A549 (cell line): Measurements from ENCODE around the gene PRKCSH. TPM values are rescaled to one million over a fixed set of nuclear protein-coding genes. Genes with fewer than 3 reads are reported as not detected.

Source experiments
- ATAC-seq, 2 experiments: fragments of 200-7000 bp in 1 of 2; fragments of >200 bp in 1 of 2; cut with Nextera tagmentation in 1 of 2; cut with Tn5 transposase in 1 of 2; 3 replicates each; pipeline versions ENCODE4 v1.8.0 to v1.9.1; 2018 to 2020; ENCODE audit warnings: mild to moderate bottlenecking in 1 of 2, moderate library complexity in 1 of 2
- CTCF ChIA-PET: fragments of 300-600 bp; sonication (Branson Sonifier 250); formaldehyde crosslinking; extraction: SDS; loops from one replicate; lab custom pipeline; 2021; ENCODE audit warnings: antibody characterized with exemption, inconsistent platforms; lab: Yijun Ruan, JAX
- POLR2A ChIA-PET: fragments of 350-600 bp; formaldehyde crosslinking; extraction: SDS; loops from one replicate; lab custom pipeline; 2021; ENCODE audit warnings: antibody characterized with exemption, inconsistent platforms; lab: Yijun Ruan, JAX
- DNase-seq, 2 experiments: peaks; one replicate each; pipeline versions ENCODE4 v3.0.0 to v3.0.0-alpha.2; 2011 to 2016; ENCODE audit warnings: low read depth in 1 of 2, low spot score in 1 of 2
- FAIRE-seq: peaks from 2 replicates; lab custom pipeline; 2011; peaks lifted over from hg19 to GRCh38; lab: Jason Lieb, UNC
- H3K27ac ChIP-seq, 2 experiments: fragments of >200 bp; sonication (Bioruptor Twin); formaldehyde crosslinking; 3 replicates each; pipeline ENCODE4 v1.5.1; 2016 to 2017
- H3K4me1 ChIP-seq: fragments of >200 bp; sonication (Bioruptor Twin); formaldehyde crosslinking; 3 replicates; pipeline ENCODE4 v1.6.1; 2016
- H3K4me2 ChIP-seq: fragments of >200 bp; sonication (Bioruptor Twin); formaldehyde crosslinking; 3 replicates; pipeline ENCODE4 v1.6.1; 2016
- H3K4me3 ChIP-seq: fragments of >200 bp; sonication (Bioruptor Twin); formaldehyde crosslinking; 3 replicates; pipeline ENCODE4 v1.5.1; 2016
- H3K9me3 ChIP-seq: fragments of >200 bp; sonication (Bioruptor Twin); formaldehyde crosslinking; 3 replicates; pipeline ENCODE4 v1.6.1; 2016
- CBX8 ChIP-seq: fragments of 200-600 bp; sonication (generic); IDR thresholded peaks from 2 replicates; pipeline ENCODE4 v1.6.1; 2016
- CEBPB ChIP-seq, 2 experiments: fragments of >200 bp in 1 of 2; sonication (Bioruptor Twin) in 1 of 2; formaldehyde crosslinking in 1 of 2; IDR thresholded peaks; 2 replicates each; pipeline ENCODE4 v1.6.1; 2012 to 2016
- EHMT2 ChIP-seq: fragments of 200-600 bp; sonication (generic); IDR thresholded peaks from 2 replicates; pipeline ENCODE4 v1.6.1; 2016; ENCODE audit warnings: antibody characterized with exemption, low read depth, mild to moderate bottlenecking, moderate library complexity
- EP300 ChIP-seq, 2 experiments: fragments of >200 bp; sonication (Bioruptor Twin); formaldehyde crosslinking; IDR thresholded peaks; 2 replicates in 1 of 2; 3 replicates in 1 of 2; pipeline ENCODE4 v1.6.1; 2016 to 2017
- GATA3 ChIP-seq: IDR thresholded peaks from 2 replicates; pipeline ENCODE4 v1.6.1; 2012; ENCODE audit warnings: borderline replicate concordance
- HEYL ChIP-seq: fragments of 250-450 bp; sonication (Bioruptor Pico); IDR thresholded peaks from 2 replicates; pipeline ENCODE4 v1.8.0; 2021; ENCODE audit warnings: mild to moderate bottlenecking, moderate library complexity
- KDM5A ChIP-seq: fragments of 200-600 bp; sonication (generic); IDR thresholded peaks from 2 replicates; pipeline ENCODE4 v1.6.1; 2016; ENCODE audit warnings: antibody characterized with exemption, mild to moderate bottlenecking
- MAFK ChIP-seq: fragments of 450-650 bp; IDR thresholded peaks from 2 replicates; pipeline ENCODE4 v1.6.1; 2014; ENCODE audit not compliant: partially characterized antibody
- MAZ ChIP-seq: fragments of 150-350 bp; IDR thresholded peaks from 2 replicates; pipeline ENCODE4 v1.6.1; 2014; ENCODE audit warnings: antibody characterized with exemption, low read depth, low read length, borderline replicate concordance
- MYC ChIP-seq: IDR thresholded peaks from 2 replicates; pipeline ENCODE4 v1.6.1; 2012; ENCODE audit warnings: mild to moderate bottlenecking, inconsistent platforms, low read length, improper control_type of control experiment, borderline replicate concordance
- NPAS2 ChIP-seq: fragments of 250-450 bp; sonication (Bioruptor Pico); IDR thresholded peaks from 2 replicates; pipeline ENCODE4 v1.8.0; 2022; ENCODE audit warnings: mild to moderate bottlenecking, moderate library complexity, borderline replicate concordance
- PHF8 ChIP-seq: fragments of 200-600 bp; sonication (generic); IDR thresholded peaks from 2 replicates; pipeline ENCODE4 v1.6.1; 2016; ENCODE audit warnings: low read depth, mild to moderate bottlenecking, antibody characterized with exemption, moderate library complexity, borderline replicate concordance
- RAD21 ChIP-seq, 2 experiments: fragments of >200 bp in 1 of 2; sonication (Bioruptor Twin) in 1 of 2; formaldehyde crosslinking in 1 of 2; IDR thresholded peaks in 1 of 2; conservative IDR thresholded peaks in 1 of 2; 2 replicates in 1 of 2; 3 replicates in 1 of 2; pipeline ENCODE4 v1.6.1; 2012 to 2018; ENCODE audit warnings: inconsistent platforms in 1 of 2
- RNF2 ChIP-seq: fragments of 200-600 bp; sonication (generic); IDR thresholded peaks from 2 replicates; pipeline ENCODE4 v1.6.1; 2016; ENCODE audit warnings: low read depth, mild to moderate bottlenecking, antibody characterized with exemption, moderate library complexity, borderline replicate concordance
- SREBF2 ChIP-seq: fragments of 450-650 bp; IDR thresholded peaks from 2 replicates; pipeline ENCODE4 v1.6.1; 2014; ENCODE audit warnings: mild to moderate bottlenecking, moderate library complexity
- ZC3H11A ChIP-seq: fragments of 450-650 bp; IDR thresholded peaks from 2 replicates; pipeline ENCODE4 v1.6.1; 2014; ENCODE audit warnings: antibody characterized with exemption, mild to moderate bottlenecking
- ZNF302 ChIP-seq: fragments of 250-450 bp; sonication (Bioruptor Pico); IDR thresholded peaks from 2 replicates; pipeline ENCODE4 v1.9.0; 2021; ENCODE audit warnings: inconsistent platforms, mild to moderate bottlenecking, moderate library complexity
- WGBS: methylation state at CpG from one replicate; pipeline ENCODE4 v1.1.6; 2017; ENCODE audit errors: missing lambda C conversion rate; 5-methylcytosine and 5-hydroxymethylcytosine counted together
- polyA plus RNA-seq, 4 experiments: library from polyadenylated mRNA; depleted of rRNA in 3 of 4; stranded (reverse); fragments of >200 nt; fragmentation: RNase III in 1 of 4; extraction: RNeasy Plus Mini Kit Qiagen cat#74134 plus additional on column Dnase treatment in 1 of 4; gene quantifications; 2 replicates in 3 of 4; 3 replicates in 1 of 4; pipeline ENCODE4 v1.2.3, GENCODE V29; 2011 to 2017
- TF ChIP-seq, protein P1 (sequence below): IDR thresholded peaks from 2 replicates; pipeline ENCODE4 v1.6.1; 2012
- TF ChIP-seq, protein P2 (sequence below): fragments of 150-350 bp; IDR thresholded peaks from 2 replicates; pipeline ENCODE4 v1.6.1; 2014; ENCODE audit warnings: low read depth, mild to moderate bottlenecking, low read length
- TF ChIP-seq, protein P3 (sequence below): fragments of >200 bp; sonication (Bioruptor Twin); formaldehyde crosslinking; IDR thresholded peaks from 3 replicates; pipeline ENCODE4 v1.5.1; 2016
- TF ChIP-seq, protein P4 (sequence below): IDR thresholded peaks from 2 replicates; pipeline ENCODE4 v1.6.1; 2012
- TF ChIP-seq, protein P5 (sequence below): fragments of >200 bp; sonication (Bioruptor Twin); formaldehyde crosslinking; IDR thresholded peaks from 3 replicates; pipeline ENCODE4 v1.6.1; 2016
- TF ChIP-seq, protein P6 (sequence below): fragments of 200-600 bp; sonication (generic); IDR thresholded peaks from 2 replicates; pipeline ENCODE4 v1.6.1; 2016; ENCODE audit warnings: antibody characterized with exemption, mild to moderate bottlenecking, moderate library complexity

The PRKCSH gene
- polyA plus RNA-seq, 2 of the 4 experiments (the other 2 are of a cell fraction), result 75.0 to 215 TPM

DNA sequence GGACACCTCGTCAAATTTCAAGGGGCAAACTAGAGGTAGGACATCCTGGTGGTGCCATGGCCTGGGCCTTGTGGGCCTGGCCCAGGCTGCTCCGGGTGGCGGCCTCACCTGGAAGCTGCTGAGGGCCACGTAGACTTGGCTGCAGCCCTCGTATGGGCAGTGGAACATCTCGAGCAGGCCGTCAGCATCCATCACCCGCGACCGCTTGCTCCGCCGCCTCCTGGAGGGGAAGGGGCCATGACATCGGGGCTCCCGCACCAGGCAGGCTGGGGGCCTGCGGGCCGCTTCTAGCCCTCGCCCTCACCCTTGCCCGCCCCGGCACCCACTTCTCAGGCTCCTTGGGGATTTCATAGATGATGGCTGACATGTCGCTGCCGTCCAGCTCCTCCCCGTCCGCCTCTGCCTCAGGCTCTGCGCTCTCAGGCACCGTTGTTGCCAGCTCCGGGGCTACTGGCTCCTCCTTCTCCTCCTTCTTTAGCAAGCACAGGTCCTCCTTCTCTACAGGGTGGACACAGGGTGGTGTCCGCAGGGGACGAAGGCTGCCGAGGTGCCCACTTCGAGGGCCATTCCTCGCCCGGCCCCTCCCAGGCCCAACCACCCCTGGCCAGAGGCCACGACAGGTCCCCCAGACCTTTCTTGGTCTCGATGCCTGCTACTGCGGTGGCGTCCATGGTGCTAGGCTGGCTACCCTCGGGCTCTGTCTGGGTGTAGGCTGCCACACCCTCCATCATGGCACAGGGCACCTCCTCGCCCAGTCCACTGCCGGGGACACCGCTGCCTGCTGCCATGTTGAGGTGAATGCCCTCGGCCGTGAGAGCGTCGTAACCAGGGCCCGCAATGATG lies 51.4 kb downstream of the PRKCSH start:
- FAIRE-seq (no peak), ATAC-seq (no peak), DNase-seq (no peak)
- no peak overlapping the region for H3K4me2 ChIP-seq
- 94% methylated on average over 22 of the region's 45 CpGs for WGBS
- ChIA-PET CTCF (interaction anchor here (4.1 kb wide), 1 partner anchor 9 kb away, joined by 16 read pairs; no protein-coding TSS in a partner anchor), POLR2A (no interaction called here)
- H3K4me1 ChIP-seq, result 0 out of 3 replicates have a peak, but pooled peaks cover 3% of the 10 kb centered on the region
- no peak overlapping the region for H3K27ac ChIP-seq
- H3K9me3 ChIP-seq, result no peaks in the 10 kb centered on the region
- TF ChIP-seq RAD21 (conservative IDR thresholded peaks at IDR 0.05 in 1 of 2, IDR thresholded peaks at IDR 0.05 in 1 of 2) (no peak), SREBF2 (no peak), CEBPB (IDR thresholded peaks at IDR 0.05) (no peak), ZC3H11A (no peak), KDM5A (no peak), RNF2 (no peak), GATA3 (no peak), HEYL (CRISPR knock-in tag) (no peak), CBX8 (no peak), MAFK (no peak), EP300 (IDR thresholded peaks at IDR 0.05) (no peak)
- TF ChIP-seq, protein P1, sequence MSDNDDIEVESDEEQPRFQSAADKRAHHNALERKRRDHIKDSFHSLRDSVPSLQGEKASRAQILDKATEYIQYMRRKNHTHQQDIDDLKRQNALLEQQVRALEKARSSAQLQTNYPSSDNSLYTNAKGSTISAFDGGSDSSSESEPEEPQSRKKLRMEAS, result no peak
- TF ChIP-seq, protein P2, sequence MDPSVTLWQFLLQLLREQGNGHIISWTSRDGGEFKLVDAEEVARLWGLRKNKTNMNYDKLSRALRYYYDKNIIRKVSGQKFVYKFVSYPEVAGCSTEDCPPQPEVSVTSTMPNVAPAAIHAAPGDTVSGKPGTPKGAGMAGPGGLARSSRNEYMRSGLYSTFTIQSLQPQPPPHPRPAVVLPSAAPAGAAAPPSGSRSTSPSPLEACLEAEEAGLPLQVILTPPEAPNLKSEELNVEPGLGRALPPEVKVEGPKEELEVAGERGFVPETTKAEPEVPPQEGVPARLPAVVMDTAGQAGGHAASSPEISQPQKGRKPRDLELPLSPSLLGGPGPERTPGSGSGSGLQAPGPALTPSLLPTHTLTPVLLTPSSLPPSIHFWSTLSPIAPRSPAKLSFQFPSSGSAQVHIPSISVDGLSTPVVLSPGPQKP, result no peak
- TF ChIP-seq, protein P3, sequence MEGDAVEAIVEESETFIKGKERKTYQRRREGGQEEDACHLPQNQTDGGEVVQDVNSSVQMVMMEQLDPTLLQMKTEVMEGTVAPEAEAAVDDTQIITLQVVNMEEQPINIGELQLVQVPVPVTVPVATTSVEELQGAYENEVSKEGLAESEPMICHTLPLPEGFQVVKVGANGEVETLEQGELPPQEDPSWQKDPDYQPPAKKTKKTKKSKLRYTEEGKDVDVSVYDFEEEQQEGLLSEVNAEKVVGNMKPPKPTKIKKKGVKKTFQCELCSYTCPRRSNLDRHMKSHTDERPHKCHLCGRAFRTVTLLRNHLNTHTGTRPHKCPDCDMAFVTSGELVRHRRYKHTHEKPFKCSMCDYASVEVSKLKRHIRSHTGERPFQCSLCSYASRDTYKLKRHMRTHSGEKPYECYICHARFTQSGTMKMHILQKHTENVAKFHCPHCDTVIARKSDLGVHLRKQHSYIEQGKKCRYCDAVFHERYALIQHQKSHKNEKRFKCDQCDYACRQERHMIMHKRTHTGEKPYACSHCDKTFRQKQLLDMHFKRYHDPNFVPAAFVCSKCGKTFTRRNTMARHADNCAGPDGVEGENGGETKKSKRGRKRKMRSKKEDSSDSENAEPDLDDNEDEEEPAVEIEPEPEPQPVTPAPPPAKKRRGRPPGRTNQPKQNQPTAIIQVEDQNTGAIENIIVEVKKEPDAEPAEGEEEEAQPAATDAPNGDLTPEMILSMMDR, result no peak
- TF ChIP-seq, protein P4, sequence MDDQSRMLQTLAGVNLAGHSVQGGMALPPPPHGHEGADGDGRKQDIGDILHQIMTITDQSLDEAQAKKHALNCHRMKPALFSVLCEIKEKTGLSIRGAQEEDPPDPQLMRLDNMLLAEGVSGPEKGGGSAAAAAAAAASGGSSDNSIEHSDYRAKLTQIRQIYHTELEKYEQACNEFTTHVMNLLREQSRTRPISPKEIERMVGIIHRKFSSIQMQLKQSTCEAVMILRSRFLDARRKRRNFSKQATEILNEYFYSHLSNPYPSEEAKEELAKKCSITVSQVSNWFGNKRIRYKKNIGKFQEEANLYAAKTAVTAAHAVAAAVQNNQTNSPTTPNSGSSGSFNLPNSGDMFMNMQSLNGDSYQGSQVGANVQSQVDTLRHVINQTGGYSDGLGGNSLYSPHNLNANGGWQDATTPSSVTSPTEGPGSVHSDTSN, result no peak
- TF ChIP-seq, protein P5, sequence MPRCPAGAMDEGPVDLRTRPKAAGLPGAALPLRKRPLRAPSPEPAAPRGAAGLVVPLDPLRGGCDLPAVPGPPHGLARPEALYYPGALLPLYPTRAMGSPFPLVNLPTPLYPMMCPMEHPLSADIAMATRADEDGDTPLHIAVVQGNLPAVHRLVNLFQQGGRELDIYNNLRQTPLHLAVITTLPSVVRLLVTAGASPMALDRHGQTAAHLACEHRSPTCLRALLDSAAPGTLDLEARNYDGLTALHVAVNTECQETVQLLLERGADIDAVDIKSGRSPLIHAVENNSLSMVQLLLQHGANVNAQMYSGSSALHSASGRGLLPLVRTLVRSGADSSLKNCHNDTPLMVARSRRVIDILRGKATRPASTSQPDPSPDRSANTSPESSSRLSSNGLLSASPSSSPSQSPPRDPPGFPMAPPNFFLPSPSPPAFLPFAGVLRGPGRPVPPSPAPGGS, result no peak
- no peak overlapping the region for H3K4me3 ChIP-seq

DNA sequence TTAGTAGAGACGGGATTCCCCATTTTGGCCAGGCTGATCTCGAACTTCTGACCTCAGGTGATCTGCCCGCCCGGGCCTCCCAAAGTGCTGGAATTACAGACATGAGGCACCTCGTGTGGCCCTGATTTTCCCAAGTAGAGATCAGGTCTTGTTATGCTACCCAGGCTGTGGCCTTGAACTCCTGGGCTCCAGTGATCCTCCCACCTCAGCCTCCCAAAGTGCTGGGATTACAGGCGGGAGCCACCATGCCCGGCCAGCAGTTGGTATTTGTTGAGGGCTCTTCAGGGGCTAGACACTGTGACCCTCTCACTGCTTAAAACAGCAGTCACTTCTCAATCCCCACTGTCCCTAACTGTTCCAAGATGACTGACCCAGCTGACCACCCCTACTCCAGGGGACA lies 53.9 kb downstream of the PRKCSH start:
- no peak for FAIRE-seq
- CTCF ChIA-PET, result interaction anchor here (0.6 to 2.3 kb wide), 2 partner anchors 7 to 82 kb away, joined by 3 to 14 read pairs; no protein-coding TSS in a partner anchor
- Histone ChIP-seq H3K4me1 (no peaks in the 10 kb centered on the region), H3K27ac (no peak overlapping the region), H3K4me3 (no peak overlapping the region)
- no peak for ATAC-seq
- POLR2A ChIA-PET, result no interaction called here
- 91% methylated on average over 7 of the region's 7 CpGs for WGBS
- DNase-seq, result no peak
- TF ChIP-seq ZNF302 (CRISPR knock-in tag) (no peak), MYC (no peak), EHMT2 (no peak), RAD21 (conservative IDR thresholded peaks at IDR 0.05 in 1 of 2, IDR thresholded peaks at IDR 0.05 in 1 of 2) (no peak), CEBPB (IDR thresholded peaks at IDR 0.05) (no peak), SREBF2 (no peak), PHF8 (no peak), MAZ (no peak), ZC3H11A (no peak), NPAS2 (CRISPR knock-in tag) (no peak)
- TF ChIP-seq, protein P6, sequence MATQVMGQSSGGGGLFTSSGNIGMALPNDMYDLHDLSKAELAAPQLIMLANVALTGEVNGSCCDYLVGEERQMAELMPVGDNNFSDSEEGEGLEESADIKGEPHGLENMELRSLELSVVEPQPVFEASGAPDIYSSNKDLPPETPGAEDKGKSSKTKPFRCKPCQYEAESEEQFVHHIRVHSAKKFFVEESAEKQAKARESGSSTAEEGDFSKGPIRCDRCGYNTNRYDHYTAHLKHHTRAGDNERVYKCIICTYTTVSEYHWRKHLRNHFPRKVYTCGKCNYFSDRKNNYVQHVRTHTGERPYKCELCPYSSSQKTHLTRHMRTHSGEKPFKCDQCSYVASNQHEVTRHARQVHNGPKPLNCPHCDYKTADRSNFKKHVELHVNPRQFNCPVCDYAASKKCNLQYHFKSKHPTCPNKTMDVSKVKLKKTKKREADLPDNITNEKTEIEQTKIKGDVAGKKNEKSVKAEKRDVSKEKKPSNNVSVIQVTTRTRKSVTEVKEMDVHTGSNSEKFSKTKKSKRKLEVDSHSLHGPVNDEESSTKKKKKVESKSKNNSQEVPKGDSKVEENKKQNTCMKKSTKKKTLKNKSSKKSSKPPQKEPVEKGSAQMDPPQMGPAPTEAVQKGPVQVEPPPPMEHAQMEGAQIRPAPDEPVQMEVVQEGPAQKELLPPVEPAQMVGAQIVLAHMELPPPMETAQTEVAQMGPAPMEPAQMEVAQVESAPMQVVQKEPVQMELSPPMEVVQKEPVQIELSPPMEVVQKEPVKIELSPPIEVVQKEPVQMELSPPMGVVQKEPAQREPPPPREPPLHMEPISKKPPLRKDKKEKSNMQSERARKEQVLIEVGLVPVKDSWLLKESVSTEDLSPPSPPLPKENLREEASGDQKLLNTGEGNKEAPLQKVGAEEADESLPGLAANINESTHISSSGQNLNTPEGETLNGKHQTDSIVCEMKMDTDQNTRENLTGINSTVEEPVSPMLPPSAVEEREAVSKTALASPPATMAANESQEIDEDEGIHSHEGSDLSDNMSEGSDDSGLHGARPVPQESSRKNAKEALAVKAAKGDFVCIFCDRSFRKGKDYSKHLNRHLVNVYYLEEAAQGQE, result no peak
- TF ChIP-seq, all 56 proteins: peak for 0
- H3K9me3 ChIP-seq, result no peaks in the 10 kb centered on the region
- H3K4me2 ChIP-seq, result no peak overlapping the region
